GM19193 (cell line): ENCODE data around the gene C10orf62.

Source experiments
- POLR2A ChIP-seq: IDR thresholded peaks from 4 replicates; pipeline ENCODE4 v1.6.1; 2011; ENCODE audit not compliant: insufficient read depth, insufficient read length; ENCODE audit errors: extremely low read depth

C10orf62 gene

DNA sequence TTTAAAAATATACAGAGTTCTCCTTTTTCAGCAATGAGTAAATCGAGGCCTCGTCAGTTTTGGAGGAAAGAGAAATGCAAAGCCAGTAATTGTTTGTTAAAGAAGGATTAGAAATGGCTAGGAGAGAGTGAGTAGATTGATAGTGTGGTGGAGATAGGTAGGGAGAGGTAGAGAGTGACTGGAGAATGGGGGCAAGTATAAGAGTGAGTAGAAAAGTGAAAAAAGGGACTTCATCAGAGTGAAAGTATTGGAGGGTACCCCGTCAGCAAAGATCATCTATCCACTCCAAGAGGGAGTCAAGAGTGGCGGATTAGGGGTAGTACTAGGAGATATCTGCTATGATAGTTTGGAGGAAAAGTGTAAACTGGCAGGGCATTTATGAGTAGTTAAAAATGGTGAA, 26.2 kb upstream of the C10orf62 start:
- TF ChIP-seq POLR2A: no peak

DNA sequence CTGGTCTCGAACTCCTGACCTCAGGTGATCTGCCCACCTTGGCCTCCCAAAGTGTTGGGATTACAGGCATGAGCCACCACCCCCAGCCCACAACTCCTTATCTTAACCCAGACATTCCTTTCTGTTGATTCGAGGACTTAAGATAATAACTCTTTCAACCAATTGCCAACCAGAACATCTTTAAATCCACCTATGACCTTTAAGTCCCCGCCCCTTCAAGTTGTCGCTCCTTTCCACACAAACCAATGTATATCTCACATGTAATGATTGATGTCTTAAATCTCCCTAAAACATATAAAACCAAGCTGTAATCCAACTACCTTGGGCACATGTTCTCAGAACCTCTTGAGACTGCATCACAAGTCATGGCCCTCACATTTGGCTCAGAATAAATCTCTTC, 24.7 kb upstream of the C10orf62 start:
- TF ChIP-seq POLR2A: no peak

DNA sequence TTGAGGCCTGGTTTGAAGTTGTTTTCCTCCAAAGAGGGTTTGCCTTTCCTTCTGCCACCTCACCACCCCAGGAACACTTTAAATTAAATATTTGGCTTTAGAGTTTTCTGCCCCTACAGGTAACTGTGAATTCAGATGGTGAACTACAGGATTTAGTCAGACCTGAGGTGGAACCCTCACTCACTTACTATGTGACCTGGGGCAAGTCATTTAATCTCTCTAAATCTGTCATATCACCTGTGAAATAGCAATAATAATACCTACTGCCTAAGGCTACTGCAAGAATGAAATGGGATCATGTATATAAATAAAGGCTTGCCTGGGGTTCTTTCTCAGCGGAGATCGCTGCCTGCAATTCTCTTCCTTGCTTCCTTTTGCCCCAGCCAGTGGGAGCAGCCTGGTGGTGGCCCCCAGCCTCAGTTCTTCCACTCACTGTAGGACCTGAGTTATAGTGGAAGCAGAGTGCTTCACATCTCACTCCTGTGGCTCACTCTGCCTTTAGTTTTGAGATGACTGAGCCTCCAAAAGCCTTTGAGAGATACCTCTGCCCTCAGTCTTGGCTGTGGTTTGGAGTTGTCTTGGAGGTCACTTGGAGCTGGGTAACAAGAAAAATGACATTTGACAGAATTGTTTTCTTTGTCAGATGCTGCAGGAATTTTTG, 23.1 kb upstream of the C10orf62 start:
- TF ChIP-seq POLR2A: no peak

DNA sequence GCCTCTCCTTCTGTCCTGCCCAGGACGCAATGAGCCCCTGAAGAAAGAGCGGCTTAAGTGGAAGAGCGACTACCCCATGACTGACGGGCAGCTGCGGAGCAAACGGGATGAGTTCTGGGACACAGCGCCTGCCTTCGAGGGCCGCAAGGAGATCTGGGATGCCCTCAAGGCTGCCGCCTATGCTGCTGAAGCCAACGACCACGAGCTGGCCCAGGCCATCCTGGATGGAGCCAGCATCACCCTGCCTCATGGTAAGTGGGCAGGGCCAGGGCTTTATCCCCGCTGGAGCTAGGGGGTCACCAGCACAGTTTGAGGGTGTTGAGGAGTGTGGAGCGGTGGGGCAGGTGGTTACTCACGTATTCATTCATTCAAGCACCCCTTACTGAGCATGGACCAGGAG, 21.6 kb upstream of the C10orf62 start:
- TF ChIP-seq POLR2A: no peak

DNA sequence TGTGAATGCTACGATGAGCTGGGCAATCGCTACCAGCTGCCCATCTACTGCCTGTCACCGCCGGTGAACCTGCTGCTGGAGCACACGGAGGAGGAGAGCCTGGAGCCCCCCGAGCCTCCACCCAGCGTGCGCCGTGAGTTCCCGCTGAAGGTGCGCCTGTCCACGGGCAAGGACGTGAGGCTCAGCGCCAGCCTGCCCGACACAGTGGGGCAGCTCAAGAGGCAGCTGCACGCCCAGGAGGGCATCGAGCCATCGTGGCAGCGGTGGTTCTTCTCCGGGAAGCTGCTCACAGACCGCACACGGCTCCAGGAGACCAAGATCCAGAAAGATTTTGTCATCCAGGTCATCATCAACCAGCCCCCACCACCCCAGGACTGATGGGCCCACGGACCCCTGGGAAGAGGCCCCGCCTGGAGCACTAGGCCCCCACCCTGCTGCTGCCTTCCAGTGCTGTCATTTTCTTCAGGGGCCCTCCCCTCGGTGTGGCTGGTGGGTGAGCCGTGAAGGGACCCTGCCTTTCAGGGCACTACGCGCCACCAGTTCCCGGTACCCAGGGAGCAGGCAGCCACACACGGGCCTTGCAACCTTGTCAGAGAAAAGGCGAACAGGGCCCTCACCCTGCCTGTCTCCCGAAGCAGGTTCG, 19.3 kb upstream of the C10orf62 start:
- TF ChIP-seq POLR2A: no peak

DNA sequence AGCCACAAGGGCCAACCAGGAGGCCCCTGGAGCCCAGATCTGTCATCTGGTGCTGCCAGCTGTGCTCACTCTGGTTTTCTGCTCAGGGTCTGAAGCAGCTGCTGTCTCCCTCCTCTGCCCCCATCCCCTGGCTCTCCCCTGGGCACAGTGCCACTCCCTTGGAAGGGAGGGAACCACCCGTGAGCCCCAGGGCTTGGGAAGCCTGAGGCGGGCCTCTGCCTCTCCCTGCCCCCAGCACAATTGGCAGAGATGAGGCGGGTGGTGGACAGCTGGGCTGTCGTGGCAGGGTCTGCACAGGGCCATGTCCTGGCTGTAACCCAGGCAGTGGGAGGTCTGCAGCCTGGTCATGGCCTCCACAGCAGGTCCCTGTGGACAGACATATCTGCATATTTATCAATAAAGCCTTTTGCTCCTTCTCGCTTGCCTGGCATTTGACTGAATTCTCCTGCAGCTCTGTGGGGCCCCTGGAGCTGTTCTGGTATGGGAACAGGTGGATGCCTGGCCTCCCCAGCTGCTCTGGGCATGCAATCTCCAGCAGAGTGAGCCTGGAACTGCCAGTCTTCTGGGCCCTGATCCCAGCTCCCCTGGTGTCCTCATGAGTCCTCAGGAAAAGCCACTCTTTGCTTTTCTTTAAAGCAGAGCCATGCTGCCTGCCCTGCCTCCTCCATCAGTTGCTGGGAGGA, 18.6 kb upstream of the C10orf62 start:
- TF ChIP-seq POLR2A: no peak

DNA sequence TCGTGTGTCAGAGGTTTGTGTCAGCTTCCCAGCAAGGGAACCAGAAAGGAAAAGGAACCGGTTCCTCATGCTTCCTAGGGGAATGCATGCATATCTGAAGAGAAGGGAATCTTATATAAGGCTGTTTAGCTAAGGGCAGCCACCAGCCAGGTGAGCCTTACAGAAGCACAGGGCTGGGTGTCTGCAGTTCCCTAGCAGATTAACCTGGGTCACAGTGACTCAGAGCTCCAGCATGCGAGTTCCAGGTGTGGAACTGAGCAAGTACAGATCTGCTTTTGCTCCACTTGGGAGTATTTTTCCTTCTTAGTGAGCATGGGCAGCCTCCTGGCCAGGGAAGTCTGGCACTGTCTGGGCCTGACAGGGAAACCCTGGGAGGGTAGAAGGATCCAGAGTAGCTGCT, 17.9 kb upstream of the C10orf62 start:
- no peak for TF ChIP-seq POLR2A

DNA sequence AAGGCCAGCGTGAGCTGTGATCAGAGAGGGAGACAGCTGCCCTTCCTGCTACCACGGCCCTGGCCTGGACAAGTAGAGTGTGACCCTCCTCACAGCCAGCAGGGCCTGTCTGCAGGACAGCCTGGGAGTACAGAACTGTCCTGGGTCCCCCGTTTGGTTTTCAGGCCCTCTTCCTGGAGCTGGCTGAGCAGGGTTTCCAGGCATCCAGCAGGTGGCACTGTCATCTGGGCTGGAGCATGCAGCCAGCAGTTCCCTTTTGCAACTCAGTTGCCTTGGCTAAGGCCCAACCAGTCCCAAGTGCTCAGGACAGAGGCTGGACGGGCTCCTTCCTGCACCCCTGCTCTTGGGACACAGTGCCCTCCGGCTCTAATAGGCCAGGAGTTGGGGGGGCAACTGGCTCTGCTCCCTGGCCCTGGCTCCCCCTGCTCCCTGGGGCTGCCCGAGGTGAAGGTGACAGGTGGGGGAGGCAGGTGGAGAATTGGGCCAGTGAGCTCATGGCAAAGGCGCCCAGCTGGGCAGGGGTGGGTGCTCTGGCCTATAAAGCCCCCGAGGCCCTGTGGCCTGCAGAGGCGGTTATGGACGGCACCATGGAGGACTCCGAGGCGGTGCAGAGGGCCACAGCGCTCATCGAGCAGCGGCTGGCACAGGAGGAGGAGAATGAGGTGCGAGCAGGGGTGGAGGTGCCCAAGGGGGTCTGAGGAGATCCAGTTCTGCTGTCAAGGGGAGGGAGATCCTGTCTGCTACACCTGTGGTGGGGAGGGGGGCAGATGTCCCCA, 17.1 kb upstream of the C10orf62 start, which contains the start of gene ANKRD2:
ANKRD2 (plus strand) TSS at position 566 of the 776 bp plus-strand sequence; CDS start at position 576, 10 bp downstream.
- TF ChIP-seq POLR2A: no peak

DNA sequence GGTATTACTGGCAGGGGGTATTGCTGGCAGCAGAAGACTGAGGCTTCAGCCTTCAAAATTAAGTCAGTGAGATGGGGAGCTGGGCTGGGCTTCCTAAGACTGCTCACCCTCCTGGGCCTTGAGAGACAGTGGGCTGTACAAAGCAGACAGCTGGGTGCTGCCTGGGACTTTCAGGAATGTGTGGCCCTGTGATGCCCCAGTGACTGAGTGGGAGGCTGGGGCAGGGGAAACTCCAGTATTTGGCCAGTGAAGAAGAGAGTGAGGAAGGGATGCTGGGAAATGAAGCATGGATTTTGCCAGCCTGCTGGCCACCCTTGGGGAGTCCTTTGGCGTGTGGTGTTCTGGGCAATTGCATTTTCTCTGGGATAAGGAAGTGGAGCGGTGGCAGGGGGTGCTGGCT, 16.5 kb upstream of the C10orf62 start:
- no peak for TF ChIP-seq POLR2A

DNA sequence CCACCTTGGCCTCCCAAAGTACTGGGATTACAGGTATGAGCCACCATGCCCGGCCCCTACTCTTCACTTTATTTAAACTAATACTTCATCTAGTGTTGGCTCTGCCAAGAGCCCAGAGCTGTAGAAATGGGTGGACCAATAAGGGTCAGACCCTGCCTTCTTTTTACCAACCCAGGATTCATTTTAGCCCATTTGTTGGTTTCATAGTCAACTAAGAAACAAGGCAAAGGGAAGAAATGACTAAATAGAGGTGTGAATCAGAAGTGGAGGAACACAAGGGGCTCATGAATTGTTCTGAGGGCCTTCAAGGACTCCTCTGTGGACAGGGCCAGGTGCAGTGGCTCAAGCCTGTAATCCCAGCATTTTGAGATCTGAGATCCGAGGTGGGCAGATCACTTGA, 15.8 kb upstream of the C10orf62 start:
- no peak for TF ChIP-seq POLR2A

DNA sequence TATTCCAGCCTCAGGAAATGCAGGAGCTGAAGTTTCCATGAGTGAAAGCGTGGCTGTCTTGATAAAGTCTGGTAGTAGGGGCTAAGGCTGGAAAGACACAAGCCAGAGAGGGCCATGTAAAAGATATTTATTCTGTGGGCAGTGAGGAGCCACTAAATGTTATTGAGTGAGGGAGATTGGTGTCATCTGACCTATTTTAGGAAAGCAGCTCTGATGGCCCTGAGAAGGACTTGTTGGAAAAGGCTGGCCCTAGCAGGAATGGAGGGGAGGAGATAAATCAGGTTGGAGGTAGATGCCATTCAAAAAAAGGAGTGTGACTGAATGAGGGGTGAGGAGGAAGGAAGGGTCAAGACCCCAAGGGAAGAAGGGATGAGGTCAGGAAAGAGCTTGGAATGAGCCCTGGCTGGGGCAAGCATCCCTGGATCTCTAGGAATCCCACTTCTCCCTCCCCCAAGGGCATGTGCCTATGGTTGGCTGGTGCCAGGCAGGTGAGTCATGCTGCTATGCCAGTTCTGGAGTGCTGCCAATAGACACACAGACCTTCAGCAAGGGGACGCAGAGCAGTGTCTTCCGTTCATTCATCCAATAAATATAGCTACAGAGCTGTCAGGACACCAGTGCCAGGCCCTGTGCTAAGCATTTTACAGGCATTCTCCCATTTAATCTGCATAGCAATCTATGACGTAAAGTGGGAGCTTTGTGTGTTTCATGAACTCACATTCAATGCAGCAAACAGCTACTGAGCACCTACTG, 15.0 kb upstream of the C10orf62 start:
- TF ChIP-seq POLR2A: no peak

DNA sequence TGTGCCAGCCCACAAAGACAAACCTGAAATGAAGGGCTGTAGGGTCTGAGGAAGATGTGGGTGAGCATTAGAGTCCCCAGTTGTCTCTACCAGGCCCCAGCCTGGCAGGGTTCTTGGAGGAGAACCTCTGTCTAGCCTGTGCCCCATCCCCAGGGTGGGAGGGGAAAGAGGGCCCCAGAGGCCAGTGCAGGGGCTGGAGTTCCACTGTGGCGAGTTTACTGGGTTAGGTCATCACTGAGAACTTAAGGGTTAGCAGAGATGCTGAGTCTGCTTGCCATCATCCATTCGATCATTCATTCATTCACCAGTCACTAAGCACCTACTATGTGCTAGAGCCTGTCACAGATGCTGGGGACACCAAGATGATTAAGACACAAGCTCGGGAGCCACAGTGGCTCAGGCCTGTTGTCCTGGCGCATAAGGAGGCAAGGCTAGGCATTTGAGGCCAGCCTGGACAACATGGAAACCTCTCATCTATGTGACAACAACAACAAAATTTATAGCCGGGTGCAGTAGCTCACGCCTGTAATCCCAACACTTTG, 14.3 kb upstream of the C10orf62 start:
- no peak for TF ChIP-seq POLR2A

DNA sequence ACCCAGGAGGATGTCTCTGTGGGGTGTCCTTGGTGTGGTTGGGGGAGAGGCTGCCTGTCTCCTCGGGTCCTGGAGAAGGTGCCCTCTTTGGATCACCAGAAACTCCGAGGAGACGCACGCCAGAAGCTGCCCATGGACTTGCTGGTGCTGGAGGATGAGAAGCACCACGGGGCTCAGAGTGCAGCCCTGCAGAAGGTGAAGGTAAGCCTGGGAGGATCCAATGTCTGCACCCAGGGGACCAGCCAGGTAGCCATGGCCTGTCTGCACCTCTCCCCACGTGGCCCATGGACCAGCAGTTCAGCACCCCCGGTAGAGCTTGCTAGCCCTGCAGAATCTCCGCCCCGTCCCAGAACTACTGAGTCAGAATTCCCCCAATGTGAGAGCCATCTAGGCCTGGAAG, 11.8 kb upstream of the C10orf62 start:
- no peak for TF ChIP-seq POLR2A

DNA sequence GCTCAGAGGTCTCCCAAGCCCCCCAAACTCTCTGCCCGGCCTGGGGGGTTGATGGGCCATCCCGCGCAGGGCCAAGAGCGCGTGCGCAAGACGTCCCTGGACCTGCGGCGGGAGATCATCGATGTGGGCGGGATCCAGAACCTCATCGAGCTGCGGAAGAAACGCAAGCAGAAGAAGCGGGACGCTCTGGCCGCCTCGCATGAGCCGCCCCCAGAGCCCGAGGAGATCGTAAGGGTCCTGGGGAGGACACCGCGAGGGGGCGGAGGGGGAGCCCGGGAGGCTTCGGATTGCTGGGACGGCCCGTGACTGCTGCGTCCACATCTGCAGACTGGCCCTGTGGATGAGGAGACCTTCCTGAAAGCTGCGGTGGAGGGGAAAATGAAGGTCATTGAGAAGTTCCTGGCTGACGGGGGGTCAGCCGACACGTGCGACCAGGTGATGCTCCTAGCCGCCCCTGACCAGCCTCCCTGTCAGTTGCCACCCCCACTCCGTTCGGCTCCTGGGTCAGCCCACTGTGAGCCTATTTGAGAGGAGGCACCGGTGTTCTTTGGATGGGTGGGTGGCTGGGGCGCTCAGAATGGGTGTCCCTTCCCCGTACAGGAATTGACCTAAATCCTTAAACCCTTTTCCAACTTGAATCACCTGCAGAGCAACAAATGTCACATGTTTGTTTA, 11.2 kb upstream of the C10orf62 start:
- TF ChIP-seq POLR2A: no peak
